NCI-H82 (cell line): ENCODE measurements around the gene AKAP10.
A peak's percentile ranks its signal among the peaks of the same experiment; 100 is the strongest.
"Not testable (repeated sequence)": the region's sequence is repeated elsewhere in the genome, so short reads cannot be mapped to it uniquely, and the experiment has no call there.

ENCODE experiments used
- DNase-seq: peaks from one replicate; lab custom pipeline; 2025; lab: John Stamatoyannopoulos, UW

Gene AKAP10, protein sequence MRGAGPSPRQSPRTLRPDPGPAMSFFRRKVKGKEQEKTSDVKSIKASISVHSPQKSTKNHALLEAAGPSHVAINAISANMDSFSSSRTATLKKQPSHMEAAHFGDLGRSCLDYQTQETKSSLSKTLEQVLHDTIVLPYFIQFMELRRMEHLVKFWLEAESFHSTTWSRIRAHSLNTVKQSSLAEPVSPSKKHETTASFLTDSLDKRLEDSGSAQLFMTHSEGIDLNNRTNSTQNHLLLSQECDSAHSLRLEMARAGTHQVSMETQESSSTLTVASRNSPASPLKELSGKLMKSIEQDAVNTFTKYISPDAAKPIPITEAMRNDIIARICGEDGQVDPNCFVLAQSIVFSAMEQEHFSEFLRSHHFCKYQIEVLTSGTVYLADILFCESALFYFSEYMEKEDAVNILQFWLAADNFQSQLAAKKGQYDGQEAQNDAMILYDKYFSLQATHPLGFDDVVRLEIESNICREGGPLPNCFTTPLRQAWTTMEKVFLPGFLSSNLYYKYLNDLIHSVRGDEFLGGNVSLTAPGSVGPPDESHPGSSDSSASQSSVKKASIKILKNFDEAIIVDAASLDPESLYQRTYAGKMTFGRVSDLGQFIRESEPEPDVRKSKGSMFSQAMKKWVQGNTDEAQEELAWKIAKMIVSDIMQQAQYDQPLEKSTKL

DNA sequence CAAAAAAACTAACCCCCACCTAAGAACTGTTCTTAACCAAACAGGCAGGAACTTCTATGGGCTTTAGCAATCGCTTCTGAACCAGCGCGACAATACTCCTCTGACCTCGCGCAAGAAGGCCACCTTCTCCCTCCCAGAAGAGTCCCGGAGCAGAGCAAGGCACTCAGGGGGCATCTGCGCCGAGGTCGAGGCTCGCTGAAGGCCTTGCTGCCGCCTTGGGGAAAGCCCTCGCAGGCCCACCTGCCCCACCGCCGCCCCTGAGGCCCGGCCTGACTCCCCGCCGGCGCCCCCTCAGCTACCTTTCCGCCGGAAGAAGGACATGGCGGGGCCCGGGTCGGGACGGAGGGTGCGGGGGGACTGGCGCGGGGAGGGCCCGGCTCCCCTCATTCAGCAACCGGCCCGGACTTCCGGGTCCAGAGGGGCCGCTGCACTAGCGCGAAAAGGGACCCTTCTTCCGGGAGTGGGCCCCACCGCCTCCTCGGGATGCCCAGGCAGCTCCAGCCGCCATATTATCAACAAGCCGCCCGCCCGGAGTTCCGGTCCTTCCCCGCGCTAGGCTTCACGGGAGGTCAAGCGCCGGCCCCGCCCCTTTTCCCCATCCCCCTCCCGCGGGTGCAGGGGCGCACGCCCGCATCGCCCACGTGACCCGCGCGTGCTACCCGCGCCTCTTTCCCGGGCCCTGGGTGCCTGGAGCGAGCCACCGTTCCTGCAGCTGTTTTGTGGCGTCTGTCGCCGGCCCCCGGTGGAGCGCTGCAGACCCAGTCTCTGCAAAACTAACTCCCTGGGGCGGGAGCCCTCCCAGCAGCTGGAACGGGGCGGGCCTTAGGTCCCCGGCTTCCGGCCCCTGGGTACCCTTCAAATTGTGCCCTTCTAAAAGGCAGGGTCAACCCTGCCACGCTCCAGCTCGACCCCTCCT lies at the start of gene AKAP10:
TSS of gene AKAP10 (minus strand) at position 536 of the 916 bp plus-strand sequence. CDS start at position 387, 149 bp downstream.
- DNase-seq = peak; percentile 97

DNA sequence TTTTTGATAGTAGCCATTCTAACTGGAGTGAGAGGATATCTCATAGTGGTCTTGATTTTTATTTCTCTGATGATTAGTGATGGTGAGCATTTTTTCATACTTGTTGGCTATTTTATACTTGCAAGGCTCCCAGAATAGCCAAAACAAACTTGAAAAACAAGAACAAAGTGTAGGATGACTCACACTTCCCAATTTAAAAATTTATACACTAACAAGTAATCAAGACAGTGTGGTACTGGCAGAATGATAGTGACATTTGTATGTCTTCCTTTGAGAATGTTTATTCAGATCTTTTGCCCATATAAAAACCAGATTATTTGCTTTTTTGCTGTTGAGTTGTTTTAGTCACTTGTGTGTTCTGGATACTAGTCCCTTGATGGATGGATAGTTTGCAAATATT lies 49.3 kb upstream of the AKAP10 start:
- no peak for DNase-seq

DNA sequence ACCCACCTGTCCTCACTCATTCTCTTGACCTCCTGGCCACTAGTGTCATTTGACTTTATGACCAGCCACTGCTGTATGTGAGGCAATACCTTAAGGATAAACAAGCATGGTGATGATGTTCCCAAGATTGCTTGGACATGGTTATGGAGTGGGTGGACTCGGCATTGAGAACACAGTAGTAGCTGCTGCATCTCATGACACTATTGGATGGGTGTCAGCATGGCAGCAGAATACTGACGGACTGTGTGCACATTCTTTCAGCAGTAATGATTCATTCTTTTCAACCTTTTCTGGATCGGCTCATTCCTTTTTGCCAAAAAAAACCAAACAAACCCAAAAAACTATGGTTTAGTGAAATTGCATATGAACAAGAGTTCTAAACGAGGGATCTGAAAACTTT lies 45.1 kb upstream of the AKAP10 start:
- no peak for DNase-seq

DNA sequence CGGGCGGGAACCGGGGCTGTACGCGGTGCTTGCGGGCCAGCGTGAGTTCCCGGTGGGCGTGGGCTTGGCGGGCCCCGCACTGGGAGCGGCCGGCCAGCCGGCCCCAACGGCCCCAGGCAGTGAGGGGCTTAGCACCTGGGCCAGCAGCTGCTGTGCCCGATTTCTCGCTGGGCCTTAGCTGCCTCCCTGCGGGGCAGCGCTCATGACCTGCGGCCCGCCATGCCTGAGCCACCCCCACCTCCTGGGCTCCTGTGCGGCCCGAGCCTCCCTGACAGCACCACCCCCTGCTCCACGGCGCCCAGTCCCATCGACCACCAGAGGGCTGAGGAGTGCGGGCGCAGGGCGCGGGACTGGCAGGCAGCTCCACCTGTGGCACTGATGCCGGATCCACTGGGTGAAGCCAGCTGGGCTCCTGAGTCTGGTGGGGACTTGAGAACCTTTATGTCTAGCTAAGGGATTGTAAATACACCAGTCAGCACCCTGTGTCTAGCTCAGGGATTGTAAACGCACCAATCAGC lies 38.9 kb upstream of the AKAP10 start:
- not testable (repeated sequence) for DNase-seq

DNA sequence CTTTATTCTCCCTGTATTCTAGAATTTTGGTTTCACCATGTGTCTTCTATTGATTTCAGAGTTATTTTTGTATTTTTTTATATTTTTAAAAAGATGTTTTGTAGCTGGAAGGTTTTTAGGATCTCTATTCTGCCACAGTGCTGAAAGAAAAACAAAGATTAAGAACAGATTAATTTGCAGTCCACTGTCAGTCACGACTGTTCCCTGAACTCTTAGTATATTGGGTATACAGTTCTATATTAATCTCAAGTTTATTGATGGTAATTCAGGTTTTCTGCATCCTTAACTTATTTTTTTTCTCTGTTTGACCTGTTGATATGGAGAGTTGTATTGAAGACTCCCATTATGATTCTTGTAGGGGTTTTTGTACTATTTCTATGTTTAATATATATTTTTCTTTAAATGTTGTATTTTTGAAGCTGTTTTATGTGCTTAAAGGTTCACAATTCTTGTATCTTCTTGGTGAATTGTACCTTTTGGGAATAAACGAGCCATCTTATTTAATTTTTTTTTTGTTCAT lies 34.4 kb upstream of the AKAP10 start:
- DNase-seq = no peak

DNA sequence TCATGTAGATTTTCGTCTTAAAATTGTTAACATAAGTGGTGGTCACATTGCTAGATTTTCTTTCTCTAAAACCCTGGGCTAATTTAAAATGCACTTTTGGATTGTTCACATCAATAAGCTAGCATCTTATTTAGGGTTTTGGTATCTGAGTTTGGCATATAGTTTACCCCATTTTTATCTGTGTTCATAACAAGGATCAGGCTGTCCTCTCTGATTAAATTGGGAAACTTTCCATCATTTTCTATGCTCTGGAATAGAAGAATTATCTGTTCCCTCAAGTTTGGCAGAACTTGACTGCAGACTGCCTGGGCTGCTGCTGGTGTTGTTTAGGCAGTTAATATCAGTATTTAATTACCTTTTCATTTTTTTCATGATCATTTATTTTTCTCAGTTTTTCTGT lies 33.3 kb upstream of the AKAP10 start:
- DNase-seq = no peak

DNA sequence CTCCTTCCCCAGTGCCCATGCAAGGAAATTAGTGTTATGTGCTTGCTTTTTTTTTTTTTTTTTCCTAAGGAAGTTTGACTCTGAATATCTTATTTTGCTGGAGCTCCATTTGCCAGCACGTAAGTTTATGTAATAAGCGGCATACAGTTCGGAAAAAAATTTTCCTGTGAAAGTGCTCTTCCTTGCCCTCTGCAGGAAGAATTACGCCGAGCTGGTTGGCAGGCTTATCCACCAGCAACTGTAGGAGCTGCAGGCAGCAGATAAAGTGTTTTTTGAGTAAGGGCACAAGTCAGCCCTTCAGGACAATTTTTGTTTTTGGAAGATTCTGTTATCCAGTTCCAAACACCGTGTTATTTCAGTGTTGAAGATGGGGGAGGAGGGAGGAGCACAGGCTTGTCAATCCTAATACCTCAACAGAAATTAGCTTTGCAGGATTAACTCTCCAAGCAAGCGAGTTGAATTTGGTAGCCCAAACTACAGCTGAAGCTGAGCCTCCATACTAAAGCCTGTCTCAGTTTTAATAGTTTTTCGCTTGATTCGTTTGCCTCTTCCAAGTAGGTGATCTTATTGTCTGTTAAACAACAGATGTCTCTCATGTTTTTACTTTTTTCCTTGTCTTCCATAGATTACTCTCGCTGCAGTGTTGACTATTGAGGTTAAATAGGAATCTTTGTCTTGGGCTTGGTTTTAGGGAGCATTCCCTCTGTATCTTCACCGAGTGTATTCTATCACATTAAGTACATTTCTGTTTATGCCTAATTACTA lies 32.7 kb upstream of the AKAP10 start:
- peak; percentile 83 for DNase-seq

DNA sequence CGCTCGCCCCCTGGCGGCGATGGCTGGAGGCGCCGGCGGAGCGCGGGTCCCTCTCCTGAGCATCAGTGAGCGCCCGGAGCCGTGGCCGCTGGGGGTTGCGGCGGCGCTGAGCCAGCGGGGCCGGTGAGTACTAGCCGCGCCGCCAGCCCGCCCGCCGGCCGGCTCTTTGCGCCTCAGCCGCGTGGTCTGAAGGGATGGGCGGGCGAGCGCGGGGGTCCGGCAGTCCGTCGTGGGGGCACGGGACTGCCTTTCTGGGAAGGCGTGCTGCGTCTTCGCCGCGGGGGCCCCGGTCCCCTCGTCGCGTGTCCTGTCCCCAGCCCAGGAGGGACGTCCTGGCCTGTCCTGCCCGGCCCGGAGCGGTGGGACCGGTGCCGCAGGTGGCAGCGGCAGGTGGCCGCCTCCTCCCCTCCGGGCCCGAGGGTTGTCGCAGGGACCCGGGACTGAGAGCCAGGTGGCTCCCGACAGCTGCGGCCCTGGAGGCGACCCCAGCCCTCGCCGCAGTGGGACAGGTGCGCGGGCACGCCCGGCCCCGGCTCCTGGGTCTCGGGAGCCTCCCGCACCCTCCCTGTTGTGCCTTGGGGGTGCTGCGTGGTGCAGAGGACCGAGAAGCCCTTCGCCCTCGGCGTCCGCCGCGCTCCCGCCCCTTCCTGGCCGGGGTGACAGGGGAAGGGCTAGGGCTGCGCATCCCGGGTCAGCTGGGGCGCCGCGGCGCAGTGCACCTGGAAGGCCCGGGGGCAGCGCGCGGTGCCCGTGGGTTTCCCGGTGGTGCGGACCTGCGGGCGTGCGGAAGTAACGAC lies 31.9 kb upstream of the AKAP10 start, which contains the start of gene SPECC1:
TSS of gene SPECC1 (plus strand) at position 58 of the 797 bp plus-strand sequence. CDS start 87,293 bp downstream, outside the sequence.
- DNase-seq = peak; percentile 90

DNA sequence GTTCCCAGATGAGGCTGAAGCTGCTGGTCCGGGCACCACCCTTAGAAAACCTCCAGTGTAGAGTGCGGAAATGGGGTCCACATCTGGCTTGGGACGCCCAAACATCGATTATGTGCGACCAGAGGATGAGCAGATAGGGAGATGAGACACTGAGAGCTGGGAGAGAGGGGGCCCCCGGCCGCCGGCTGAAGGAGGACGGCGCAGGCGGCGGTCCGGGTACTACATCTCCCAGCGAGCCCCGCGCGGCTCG lies 31.3 kb upstream of the AKAP10 start:
- no peak for DNase-seq

DNA sequence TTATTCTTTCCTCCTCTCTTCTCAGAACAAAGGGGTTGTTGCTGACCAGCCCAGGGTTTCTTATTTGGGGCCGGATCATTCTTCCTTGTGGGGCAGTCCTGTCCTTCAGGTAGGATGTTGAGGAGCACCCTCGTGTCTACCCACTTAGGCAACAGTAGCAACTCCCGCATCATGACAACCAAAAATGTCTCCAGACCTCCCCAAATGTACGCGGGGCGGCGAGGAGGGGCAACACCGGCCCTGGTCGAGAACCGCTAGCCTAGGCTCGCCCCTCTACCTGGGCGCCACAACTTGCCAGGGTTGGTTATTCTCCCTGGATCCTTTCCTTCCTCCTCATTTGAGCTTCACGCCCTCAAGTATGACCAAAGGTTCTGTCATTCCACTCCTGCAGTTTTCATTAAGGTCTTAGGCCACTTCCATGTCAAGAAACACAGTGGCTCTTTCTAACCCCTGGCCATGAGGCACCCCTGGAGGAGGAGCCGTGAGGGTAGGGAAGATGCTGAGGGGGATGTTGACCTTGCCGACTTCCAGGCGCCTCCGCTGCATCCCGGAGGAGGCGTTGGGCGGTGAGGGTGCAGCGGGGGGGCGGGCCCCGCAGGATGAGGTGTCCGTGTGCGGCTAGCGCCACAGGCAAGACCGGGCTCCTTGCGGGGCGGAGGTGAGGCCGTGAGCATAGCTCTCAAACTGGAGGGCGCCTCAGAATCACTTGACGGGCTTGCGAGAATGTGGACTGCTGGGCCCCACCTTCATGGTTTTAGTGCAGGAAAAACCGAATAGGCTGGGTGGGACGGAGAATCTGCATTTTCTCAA lies 30.8 kb upstream of the AKAP10 start:
- peak; percentile 58 for DNase-seq

DNA sequence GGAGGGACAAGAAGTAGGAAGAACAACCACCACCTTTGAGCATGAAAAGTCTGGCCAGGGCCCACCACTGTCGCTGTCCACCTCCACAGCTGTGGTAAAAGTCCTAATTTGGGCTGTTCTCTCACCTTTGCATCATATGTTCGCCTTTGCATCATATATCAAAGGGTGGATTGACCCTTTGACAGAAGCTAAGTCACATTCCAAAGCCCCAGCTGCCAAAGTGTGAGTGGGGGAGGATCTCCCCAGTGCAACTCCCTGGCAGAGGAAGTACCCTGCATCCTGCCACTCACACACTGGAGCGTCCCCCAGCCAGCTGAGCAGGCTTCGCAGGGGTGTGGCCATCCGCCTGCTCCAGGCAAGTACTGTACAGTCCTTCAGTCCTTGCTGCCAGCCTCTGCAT lies 18.9 kb upstream of the AKAP10 start:
- DNase-seq = peak; percentile 85

DNA sequence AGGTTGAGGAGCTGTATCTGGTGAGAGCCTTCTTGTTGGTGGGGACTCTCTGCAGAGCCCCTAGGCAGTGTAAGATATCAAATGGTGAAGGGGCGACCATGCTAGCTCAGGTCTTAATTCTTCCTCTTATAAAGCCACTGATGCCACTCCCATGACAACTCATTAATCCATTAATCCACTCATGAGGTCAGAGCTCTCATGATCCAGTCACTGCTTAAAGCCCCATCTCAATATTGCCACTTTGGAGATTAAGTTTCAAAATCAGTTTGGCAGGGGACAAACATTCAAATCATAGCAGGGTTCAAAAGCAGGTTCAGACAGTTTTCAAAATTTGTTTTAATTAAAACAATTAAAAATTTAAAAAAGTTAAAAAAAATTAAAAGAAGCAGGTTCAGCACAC lies 18.5 kb upstream of the AKAP10 start:
- peak; percentile 98 for DNase-seq

DNA sequence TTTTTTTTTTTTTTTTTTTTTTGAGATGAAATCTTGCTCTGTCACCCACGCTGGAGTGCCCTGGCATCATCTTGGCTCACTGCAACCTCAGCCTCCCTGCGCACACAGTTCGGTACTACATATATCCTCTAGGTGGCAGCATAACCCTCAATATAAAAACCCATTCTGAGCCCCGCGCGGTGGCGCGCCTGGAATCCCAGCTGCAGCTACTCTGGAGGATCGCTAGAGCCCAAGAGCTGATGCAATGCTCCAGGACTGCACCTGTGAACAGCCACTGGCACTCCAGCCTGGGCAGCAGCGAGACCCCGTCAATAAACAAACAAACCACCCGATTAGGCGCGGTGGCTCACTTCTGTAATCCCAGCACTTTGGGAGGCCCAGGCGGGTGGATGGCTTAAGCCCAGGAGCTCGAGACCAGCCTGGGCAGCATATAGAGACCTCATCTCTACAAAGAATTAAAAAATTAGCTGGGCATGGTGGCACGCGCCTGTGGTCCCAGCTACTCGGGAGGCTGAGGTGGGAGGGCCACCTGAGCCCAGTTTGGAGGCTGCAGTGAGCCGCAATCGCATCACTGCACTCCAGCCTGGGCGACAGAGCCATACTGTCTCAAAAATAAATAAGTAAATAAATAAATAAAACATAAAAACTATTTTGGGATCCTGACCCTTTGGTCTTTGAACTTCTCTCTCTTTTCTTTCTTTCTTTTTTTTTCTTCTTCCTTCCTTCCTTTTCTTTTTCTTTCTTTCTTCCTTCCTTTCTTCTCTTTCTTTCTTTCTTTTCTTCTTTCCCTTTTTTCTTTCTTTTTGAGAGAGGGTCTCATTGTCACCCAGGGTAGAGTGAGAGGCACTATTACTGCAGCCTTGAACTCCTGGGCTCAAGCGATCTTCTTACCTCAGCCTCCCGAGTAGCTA lies 15.4 kb upstream of the AKAP10 start:
- peak; percentile 98 for DNase-seq

DNA sequence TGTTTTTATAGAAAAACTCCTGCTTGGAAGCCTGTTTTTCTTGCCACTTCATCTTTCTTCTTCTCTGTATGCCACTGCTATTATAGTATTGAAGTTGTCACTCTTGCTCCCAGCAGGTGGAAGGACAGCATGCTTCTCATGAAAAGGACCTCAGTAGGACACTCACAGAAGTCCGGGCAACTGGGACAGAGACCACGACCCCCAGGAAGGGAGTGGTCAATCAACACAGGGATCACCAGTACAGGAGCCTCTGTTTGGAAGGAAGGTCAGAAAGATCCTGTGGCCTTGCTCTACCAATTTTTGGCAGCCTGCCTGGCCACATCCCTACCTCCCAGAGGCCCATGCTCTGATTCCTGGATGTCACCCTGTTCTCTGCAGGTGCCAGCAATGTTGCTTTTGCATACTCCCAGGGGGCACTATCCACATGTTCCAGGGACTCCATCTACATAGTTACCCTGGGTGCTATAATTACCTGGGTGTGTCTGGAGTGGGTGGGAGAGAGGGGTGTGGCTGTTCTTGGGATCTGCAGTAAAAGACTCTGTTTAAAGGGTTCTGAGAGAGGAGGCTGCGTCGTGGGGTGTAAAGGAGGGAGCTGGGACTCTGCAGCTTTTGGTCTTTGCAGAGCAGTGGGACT lies 13.7 kb upstream of the AKAP10 start:
- DNase-seq = no peak

DNA sequence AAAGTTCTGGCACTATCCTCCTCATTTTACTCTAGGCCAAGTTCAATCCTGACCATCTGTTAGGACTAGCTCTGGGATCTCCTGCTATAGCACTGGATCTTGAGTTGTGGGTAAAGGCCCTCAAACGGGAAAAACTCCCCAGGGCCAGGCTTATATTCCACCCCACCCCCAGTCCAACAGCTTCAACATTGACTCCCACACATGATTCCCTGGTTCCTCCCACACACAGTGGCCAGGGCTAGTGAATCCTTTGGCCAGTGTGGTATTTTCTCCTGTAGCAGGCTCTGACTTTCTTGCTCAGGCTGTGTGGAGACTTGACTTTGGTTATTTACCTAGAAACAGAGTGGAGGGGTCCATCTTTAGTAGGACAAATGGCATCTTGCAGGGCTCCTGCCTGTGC lies 10.3 kb upstream of the AKAP10 start:
- DNase-seq = no peak

DNA sequence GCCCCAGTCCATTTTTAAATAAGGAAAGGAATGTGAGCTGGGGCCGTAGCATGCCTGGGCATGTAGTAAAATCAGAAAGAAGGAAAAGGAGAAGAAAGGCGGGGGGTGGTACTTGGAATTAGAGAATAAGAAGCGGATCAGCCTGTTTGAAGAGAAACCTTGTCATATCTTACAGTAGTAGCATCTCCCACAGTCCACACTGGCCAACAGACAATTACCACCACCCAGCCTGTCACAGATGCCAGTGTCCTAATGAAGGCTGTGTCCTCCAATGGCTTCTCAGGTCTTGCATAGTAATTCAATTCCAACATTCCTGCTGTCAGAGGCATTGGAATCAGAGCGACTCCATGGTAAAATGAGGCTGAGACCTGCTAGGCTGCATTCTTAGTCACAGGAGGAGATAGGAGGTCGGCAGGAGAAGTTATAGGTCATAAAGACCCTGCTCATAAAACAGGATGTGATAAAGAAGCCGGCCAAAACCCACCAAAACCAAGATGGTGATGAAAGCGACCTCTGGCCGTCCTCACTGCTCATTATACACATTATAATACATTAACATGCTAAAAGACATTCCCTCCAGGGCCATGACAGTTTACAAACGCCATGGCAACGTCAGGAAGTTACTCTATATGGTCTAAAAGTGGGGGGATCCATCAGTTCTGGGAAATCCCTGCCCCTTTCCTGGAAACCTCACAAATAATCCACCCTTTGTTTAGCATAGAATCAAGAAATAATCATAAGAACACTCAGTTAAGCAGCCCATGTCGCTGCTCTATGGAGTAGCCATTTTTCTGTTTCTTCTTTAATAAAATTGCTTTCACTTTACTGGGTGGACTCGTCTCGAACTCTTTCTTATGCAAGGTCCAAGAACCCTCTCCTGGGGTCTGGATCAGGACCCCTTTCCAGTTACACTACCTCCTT lies 9.6 kb upstream of the AKAP10 start:
- DNase-seq = no peak
